K562 treated with DMSO at 1 percent for 12 hours (cell line): ENCODE measurements around the gene TMEM250. TPM values are rescaled to one million over a fixed set of nuclear protein-coding genes. Genes with fewer than 3 reads are reported as not detected.

Experiments used
- total RNA-seq: library from RNA; unstranded; fragments of 300-600 nt; gene quantifications from 2 replicates; pipeline ENCODE4 v1.2.3, GENCODE V29; 2022; ENCODE audit not compliant: insufficient read depth

TMEM250 gene
- 45.2 and 46.6 TPM in 2 replicates for total RNA-seq

GRCh38 chr9:136118320-136119060 lies at the start of gene TMEM250:
Gene TMEM250, minus strand, starts transcription at chr9:136118875. Its CDS starts 1,975 bp downstream, at chr9:136116900.

GRCh38 chr9:136095070-136096058 lies 23.3 kb downstream of the TMEM250 start, which contains the start of gene NACC2:
Gene NACC2, minus strand, starts transcription at chr9:136095289. Its CDS starts 44,768 bp downstream, at chr9:136050521.

Other genes with a start within 250 kb of the TMEM250 start
- 10.3 and 15.4 TPM in 2 replicates for gene CAMSAP1, start 211.3 kb downstream of the TMEM250 start, total RNA-seq
- 215 and 219 TPM in 2 replicates for gene UBAC1, start 157.5 kb downstream of the TMEM250 start, total RNA-seq
- 3.9 and 11.2 TPM in 2 replicates for gene NACC2, start 23.6 kb downstream of the TMEM250 start, total RNA-seq
- not detected in 2 replicates for gene LHX3, start 86.3 kb upstream of the TMEM250 start, total RNA-seq
- 7.0 and 20.5 TPM in 2 replicates for gene QSOX2, start 126.9 kb upstream of the TMEM250 start, total RNA-seq
- gene CCDC187, start 185.2 kb upstream of the TMEM250 start, total RNA-seq = not detected in 2 replicates
- 9.6 and 12.2 TPM in 2 replicates for gene GPSM1, start 208.7 kb upstream of the TMEM250 start, total RNA-seq
- 20.3 and 28.3 TPM in 2 replicates for gene DNLZ, start 244.9 kb upstream of the TMEM250 start, total RNA-seq